HepG2 (cell line): ENCODE data around the gene ST6GALNAC6.

Experiments used
- BCL3 ChIP-seq: sonication (generic); formaldehyde crosslinking; IDR thresholded peaks from 2 replicates; pipeline ENCODE4 v1.5.1; 2020; ENCODE audit warnings: mild to moderate bottlenecking, missing genetic modification reagents, moderate library complexity
- CBFB ChIP-seq: sonication (generic); formaldehyde crosslinking; IDR thresholded peaks from 2 replicates; pipeline ENCODE4 v1.4.0; 2020; ENCODE audit warnings: missing genetic modification reagents
- CREB1 ChIP-seq, 2 experiments: fragments of 450-650 bp in 1 of 2; IDR thresholded peaks; 2 replicates each; pipeline ENCODE4 v1.6.1; 2016 to 2017; ENCODE audit warnings: control low read depth in 1 of 2, mild to moderate bottlenecking in 1 of 2, missing compliant biosample characterization in 1 of 2, missing genetic modification characterization in 1 of 2
- CTCF ChIP-seq: sonication (generic); formaldehyde crosslinking; IDR thresholded peaks from 2 replicates; pipeline ENCODE4 v1.5.0; 2020; ENCODE audit warnings: mild to moderate bottlenecking, missing genetic modification reagents, moderate library complexity
- DMTF1 ChIP-seq: sonication (generic); formaldehyde crosslinking; IDR thresholded peaks from 2 replicates; pipeline ENCODE4 v1.4.0; 2020; ENCODE audit warnings: mild to moderate bottlenecking, missing genetic modification reagents
- JUN ChIP-seq: sonication (generic); formaldehyde crosslinking; IDR thresholded peaks from 2 replicates; pipeline ENCODE4 v1.4.0; 2020; ENCODE audit warnings: mild to moderate bottlenecking, missing genetic modification reagents
- MAX ChIP-seq: IDR thresholded peaks from 2 replicates; pipeline ENCODE4 v1.6.1; 2012; ENCODE audit warnings: inconsistent platforms
- NFE2L2 ChIP-seq: fragments of 150-350 bp; IDR thresholded peaks from 2 replicates; pipeline ENCODE4 v1.6.1; 2014; ENCODE audit warnings: low read length
- REST ChIP-seq, 2 experiments: IDR thresholded peaks; 2 replicates each; pipeline ENCODE4 v1.6.1; 2011 to 2012; ENCODE audit warnings: low read length in 2 of 2, borderline replicate concordance in 1 of 2, low read depth in 1 of 2, mild to moderate bottlenecking in 1 of 2, moderate library complexity in 1 of 2
- TAF1 ChIP-seq: sonication (generic); formaldehyde crosslinking; IDR thresholded peaks from 2 replicates; pipeline ENCODE4 v1.4.0; 2020; ENCODE audit warnings: missing genetic modification reagents
- TCF7L2 ChIP-seq: IDR thresholded peaks from 2 replicates; pipeline ENCODE4 v1.6.1; 2011; ENCODE audit warnings: mild to moderate bottlenecking, low read depth, low read length, moderate library complexity
- UBTF ChIP-seq: sonication (generic); formaldehyde crosslinking; IDR thresholded peaks from 2 replicates; pipeline ENCODE4 v1.4.0; 2020; ENCODE audit warnings: mild to moderate bottlenecking, missing genetic modification reagents
- ZNF263 ChIP-seq: sonication (generic); formaldehyde crosslinking; IDR thresholded peaks from 2 replicates; pipeline ENCODE4 v1.4.0; 2020; ENCODE audit warnings: missing genetic modification reagents
- ZNF841 ChIP-seq: sonication (generic); formaldehyde crosslinking; IDR thresholded peaks from 2 replicates; pipeline ENCODE4 v1.8.1; 2023; ENCODE audit warnings: missing genetic modification reagents, borderline replicate concordance

GRCh38 chr9:127947841-127948710 lies 48.7 kb upstream of the ST6GALNAC6 start:
- TF ChIP-seq ZNF841 (CRISPR knock-in tag): no peak
- no peak for TF ChIP-seq ZNF263 (CRISPR knock-in tag)
- no peak for TF ChIP-seq MAX
- no peak for TF ChIP-seq REST (IDR thresholded peaks at IDR 0.05; ENCODE audit: borderline replicate concordance in 1 of 2, low read depth in 1 of 2, low read length in 2 of 2)
- TF ChIP-seq BCL3 (CRISPR knock-in tag): no peak
- no peak for TF ChIP-seq NFE2L2
- TF ChIP-seq CBFB (CRISPR knock-in tag): no peak
- no peak for TF ChIP-seq JUN
- no peak for TF ChIP-seq TAF1 (CRISPR knock-in tag)
- TF ChIP-seq TCF7L2: no peak
- no peak for TF ChIP-seq CREB1 (IDR thresholded peaks at IDR 0.05)
- TF ChIP-seq CREB1 (CRISPR knock-in tag; IDR thresholded peaks at IDR 0.05): no peak
- no peak for TF ChIP-seq DMTF1
- TF ChIP-seq UBTF (CRISPR knock-in tag): no peak
- no peak for TF ChIP-seq CTCF
